ENCODE measurements around the gene SETD2.
A peak's percentile ranks its signal among the peaks of the same experiment; 100 is the strongest.

Gene SETD2

DNA sequence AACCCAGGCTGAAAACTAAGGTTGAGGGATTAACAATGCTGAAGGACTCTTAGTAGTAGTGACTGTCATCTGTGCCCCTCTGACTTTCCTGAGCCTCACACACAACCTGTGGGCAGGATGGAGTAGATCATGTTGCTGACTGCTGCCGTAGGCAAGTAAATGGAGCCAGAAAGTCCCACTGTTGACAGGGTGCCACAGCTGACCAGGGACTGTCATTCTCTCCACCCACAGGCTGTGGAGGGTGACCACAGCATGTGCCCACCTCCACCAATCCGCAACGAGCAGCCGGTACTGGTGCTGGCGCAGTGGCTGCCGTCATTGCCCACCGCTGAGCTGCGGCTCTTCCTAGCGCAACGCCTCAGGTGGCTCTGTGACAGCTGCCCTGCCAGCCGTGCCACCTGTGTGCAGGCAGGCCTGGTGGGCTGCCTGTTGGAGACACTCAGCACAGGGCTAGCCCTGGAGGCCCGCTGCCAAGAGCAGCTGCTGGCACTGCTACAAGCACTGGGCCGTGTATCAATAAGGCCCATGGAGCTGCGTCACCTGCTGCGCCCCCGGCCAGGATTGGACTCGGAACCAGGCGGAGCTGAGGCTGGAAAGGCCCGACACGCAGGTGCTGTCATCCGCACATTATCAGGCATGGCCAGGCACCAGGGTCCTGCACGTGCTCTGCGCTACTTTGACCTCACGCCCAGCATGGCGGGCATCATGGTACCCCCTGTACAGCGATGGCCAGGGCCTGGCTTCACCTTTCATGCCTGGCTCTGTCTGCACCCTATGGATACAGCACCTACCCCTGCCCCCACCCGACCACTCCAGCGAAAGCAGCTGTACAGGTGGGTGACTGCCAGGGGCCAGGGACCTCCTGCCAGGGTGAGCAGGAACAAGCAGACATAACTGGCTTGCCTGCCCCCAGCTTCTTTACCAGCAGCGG lies 168.8 kb downstream of the SETD2 start:
- no peak for DNase-seq

DNA sequence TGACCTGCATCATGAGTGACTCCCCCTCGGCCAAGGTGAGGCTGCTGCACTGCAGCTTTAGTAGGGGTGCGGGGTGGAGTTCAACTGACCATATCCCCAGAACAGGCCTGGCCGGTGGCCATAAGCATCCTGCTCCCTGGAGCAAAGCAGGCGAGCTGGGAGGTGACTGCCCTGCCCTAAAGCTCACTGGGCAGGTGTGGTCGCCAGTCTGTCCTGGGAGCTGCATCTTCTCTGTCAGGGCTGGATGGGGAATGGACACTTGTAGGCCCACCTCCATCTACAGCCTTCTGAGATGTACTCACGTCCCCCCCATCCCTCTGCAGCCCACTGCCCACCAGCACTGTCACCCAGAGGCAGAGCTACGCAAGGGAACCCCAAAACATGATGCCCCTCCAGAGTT lies 169.9 kb downstream of the SETD2 start:
- no peak for DNase-seq

DNA sequence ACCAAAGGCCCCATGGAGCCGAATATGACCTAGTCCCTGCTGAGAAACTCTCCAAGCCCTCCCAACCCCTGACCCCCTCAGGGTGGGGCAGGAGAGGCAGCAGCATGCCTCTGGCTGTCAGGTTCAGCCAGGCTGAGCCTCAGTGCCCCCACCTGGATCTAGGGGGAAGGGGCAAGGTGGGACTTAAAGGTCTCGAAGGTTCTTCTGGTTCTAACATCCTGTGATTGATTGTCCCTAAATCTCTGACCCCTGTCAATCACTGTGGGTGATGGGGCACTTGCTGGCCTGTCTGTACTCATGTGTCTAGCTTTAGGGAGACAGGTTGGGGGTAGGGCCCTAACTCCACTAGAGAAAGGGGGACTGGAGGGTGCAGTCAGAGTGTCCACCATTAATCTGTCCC lies 170.6 kb downstream of the SETD2 start:
- no peak for DNase-seq

DNA sequence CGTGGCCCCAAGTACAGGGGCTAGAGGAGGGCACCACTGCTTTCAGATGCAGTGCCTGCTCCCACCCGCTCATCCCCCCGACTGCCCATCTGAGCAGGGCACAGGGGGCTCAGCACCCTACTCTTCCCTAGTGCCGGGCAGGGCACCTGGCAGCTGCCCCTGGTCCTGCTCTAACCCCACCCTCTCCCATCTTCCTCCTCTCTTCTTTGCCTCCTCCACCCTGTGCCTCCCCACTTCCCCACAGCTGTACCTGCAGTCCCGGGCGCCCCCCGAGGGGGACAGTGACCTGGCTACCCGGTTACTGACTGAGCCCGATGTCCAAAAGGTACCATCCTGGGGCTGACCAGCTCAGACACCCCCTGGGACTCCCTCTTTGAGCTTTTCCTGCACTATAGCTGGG lies 171.7 kb downstream of the SETD2 start:
- DNase-seq: no peak

DNA sequence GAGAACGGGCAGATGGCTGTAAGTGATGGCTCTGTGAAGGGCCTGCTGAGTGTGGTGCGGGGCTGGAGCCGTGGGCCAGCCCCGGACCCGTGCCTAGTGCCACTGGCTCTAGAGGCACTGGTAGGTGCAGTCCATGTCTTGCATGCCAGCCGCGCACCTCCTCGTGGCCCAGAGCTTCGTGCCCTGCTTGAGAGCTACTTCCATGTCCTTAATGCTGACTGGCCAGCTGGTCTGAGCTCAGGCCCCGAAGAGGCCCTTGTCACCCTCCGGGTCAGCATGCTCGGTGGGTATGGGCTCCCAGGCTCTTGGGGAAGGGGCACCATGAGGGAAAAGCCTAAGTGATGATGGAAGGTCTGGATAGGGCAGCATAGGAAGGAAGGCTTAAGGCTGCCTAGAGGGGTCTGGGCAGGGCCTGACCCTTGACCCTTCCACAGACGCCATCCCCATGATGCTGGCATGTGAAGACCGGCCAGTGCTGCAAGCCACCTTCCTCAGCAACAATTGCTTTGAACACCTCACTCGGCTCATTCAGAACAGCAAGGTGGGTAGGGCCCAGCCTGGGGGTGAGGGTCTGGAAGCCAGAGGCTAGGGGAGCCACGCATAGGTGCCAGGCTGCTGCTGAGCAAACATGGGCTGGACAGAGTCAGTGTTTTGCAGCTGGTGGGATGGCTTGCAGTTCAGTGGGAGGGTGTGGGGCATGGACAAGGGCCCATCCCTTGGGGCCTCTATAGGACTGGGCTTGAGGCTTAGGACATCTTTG lies 172.3 kb downstream of the SETD2 start:
- DNase-seq: no peak

DNA sequence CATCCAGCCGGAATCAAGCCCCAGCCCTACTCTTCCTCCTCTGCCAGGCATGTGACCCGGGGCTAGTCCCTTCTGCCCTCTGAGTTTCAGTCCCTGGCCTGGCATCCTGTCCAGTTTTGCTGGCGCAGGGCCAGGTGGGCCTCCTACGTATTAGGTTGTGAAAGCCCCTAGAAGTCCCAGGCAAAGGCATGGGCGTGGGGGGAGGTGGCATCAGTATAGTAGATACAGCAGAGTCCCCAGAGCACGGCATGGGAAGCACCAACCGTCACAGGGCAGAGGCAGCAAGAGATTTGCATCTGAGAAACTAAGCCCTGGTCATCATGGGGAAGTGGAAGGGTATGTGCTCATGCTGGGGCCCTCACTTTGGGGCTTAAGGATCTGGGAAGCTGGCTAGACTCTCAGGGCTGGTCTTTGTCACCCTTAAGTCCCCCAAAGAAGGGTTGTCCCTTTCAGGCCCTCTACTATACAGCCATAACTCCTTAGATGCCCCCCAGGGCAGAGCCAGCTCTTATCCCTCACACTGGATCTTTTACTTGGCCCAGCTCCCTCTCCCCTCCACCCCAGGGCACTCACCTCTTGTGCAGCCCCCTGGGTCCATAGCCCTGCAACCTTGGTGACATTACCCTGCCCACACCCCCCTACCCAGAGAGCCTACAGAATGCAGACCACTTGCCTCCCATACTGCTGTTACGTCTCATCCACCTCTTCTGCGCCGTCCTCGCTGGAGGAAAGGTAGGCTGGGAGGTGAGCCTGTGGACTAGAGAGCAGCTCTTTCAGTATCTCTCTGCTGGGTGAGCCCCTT lies 173.1 kb downstream of the SETD2 start:
- peak; percentile 99 for DNase-seq

DNA sequence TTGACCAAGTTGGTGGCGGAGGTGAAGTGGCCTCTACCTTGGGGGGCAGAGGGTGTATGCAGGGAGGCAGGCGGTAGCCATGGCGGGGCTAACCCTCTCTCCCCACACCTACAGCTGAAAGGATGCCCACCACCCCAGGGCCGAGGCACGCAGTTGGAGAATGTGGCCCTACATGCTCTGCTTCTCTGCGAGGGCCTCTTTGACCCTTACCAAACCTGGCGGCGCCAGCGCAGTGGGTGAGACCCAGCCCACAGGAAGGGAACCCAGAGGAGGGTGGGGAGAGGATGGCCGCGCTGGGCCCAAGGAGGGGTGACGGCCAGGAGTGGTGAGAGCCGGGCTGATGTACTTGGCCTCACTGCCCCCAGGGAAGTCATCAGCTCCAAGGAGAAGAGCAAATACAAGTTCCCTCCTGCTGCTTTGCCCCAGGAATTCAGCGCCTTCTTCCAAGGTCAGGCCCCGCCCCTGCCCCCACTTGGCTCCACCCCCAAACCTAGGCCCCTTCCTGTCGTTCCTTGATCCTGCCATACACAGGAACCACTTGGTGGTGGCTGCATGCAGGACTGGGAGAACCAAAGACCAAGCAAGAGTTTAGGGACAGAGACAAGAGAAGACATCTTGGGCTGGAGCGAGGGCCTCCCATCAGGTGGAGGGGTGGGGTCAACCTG lies 174.6 kb downstream of the SETD2 start:
- peak; percentile 22 for DNase-seq

DNA sequence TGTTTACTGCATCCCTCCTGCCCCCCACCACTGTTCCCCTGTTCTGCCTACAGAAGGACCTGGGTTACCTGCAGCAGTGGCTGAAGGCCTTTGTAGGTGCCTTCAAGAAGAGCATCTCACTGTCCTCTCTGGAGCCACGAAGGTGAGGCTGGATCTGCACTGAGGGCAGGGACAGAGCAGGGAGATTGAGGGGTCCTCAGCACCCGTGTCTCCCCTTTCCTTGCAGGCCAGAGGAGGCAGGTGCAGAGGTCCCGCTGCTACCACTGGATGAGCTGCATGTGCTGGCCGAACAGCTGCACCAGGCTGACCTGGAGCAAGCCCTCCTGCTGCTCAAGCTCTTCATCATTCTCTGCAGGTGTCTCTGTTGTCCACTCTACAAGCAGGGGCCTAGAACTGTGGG lies 175.3 kb downstream of the SETD2 start:
- no peak for DNase-seq

DNA sequence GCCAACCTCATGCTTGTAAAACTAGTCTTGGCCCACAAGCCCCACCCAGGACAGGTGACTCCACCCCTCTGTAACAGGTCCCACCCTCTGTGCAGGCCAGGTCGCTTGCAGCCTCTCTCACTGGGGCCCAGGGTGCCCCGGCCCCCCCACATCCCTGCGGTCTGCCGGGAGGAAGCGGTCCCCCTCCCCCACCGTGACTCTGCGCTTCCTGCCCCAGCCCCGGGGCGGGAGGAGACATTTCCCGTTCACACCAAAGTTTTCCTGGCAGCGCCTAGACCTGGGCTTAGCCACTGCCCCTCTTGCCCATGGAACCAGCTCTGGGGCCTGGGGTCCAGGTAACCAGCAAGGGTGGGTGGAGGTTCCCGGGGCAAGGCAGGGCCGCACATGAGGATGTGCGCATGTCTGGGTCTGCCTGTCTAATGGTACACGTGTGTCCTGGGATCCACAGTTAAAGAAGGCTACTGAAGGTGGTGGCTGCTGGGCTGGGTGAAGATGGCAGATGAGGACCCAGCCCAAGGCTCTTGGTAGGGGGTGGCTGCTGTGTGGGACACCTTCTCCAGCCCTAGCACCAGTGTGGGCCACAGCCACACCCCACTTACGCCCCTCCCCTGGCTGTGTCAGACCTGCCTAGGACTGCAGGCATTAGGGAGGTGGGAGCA lies 176.0 kb downstream of the SETD2 start:
- peak; percentile 69 for DNase-seq

DNA sequence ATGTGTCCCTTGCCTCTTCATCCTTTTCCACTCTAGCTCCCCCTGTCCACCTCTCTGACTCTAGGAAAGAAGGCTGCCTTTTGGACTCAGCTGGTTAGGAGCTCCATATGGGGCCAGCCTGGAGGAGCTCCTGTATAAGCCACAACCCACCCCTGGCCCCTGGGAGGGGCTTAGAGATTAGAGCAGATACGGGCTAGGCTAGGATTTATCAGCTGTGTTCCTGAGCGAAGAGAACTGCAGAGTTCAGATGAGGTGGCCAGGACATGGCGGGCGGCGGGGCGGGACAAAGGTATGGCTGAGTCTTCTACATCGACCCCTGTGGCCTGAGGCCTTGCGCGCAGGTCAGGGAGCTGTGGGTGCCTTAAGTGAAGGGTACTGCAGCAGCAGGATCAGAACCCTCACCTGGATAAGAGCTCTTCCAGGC lies 176.6 kb downstream of the SETD2 start:
- no peak for DNase-seq

DNA sequence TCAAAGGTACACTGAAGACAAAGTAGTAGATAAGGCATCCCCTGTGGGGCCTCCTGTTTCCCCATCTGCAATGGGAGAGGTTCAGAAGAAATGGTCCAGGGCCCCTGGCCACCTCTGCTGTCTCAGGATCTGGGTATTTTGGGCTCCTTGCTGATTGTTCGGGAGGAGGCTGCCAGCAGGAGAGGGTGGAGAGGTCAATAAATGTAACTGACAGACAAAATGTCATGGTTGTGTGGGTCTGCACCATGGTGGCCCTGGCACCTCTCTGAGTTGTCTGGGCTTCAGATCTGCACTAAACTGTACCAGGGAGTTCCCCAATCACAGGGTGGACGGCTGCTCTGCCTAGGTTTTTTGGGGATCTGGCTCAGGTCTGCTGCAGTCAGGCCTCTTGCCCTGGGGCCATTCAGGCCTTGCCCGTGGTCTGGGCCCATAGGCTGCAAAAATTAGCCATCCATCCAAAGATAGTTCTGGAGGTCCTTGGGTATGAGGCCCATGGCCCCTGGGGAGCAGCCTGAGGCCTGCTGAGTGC lies 177.1 kb downstream of the SETD2 start:
- no peak for DNase-seq

DNA sequence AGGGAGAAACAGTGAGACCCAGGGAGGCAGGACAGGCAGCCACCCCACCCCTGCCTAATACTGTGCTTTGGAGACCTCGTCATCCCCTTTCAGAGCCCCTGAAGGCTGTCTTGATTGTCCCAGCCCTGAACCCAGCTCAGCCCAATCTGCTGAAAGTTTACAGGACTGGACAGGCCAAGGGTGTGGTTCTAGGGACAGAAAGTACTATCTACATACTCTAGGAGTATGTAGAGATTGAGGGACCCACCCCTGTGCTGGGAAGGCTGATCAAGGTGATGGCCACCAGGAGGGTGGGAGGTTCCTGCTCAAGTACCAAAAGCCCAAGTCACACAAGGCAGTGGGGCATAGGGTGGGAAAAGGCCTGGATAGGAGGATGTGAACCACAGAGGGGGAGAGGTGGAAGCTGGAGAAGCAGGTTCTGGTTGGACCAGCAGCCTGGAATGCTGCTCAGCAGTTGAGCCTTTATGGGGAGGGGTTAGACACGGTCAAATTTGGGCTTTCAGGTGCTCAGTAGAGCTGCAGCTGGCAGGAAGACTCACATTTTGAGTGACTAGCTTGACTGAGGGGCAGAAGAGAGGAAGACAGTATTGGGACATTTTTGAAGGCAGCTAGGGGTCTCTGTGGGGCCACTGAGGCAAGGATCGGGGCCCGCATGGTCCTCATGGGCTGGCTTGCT lies 177.7 kb downstream of the SETD2 start:
- DNase-seq: no peak

DNA sequence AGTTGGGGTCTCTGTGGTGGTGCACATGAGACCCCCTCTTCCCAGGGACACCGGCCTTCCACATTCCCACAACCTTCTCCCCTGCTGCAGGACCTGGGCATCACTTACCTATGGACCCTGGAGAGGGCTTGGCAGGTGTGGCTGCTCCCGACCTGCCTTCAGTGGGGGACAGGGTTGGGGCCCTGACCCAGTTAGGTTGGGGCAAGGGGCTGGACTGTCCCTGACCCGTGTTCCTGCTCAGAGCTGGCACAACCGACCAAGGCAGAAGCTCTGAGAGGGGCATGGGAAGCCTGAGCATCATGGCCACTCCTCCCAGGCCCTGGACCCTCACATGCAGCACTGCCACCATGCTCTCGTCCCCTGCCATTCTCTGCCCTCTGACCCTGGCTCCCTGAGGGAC lies 178.3 kb downstream of the SETD2 start:
- no peak for DNase-seq

DNA sequence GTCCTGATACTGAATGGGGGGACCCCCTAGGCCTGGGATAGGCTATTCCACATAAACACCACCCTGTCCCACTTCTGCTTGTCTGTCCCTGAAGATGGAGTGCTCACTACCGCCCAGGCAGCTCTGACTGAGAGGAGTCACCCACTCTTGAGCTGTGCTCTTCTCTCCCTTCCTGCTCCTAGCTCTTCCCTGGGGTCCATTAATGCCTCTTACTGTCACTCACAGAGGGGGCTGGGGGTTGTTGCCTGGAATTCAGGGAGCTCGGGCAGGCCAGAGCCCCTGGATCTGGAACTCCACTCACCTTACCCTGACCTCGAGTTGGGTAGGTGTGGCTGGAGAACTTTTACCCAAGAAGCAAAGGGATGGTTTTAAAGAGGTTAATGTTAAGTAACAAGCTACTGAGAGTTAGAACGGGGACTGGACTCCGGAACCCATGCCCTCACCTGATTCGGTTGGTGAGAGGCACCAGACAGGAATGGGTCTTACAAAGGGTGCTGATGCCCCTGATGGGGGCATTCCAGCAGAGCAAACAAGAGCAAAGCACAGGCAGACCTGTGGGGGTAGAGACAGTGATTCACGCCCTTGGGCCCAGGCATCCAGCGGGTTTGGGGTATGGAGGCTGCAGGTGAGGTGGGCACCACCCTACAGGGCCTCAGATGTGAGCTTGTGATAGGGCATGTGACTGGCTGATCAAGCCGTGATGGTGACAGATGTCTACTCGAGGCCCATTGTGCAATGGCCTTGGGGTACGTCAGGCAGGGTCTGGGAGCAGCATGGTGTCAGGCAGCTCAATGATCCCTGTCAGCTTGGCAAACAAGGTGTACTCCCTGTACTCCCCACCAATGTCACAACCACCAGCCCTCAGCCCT lies 179.1 kb downstream of the SETD2 start:
- no peak for DNase-seq

DNA sequence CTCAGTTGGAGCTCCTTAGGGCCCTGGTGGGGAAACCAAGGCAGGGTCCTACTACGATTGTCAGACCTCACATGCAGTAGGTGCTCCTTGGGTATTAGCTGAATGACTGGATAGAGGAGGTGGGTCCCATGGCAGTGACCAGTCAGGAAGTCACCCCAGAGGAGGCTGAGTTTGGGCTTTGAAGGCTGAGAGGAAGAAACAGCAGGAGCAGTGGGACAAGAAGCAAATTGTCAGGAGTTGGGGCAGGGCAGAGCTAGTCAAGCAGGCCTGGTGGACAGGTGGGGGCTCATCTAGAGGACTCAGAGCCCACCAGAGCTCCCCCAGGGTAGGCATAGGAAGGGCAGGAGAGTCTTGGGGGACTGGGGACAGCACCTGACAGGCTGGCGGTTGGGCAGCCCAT lies 181.4 kb downstream of the SETD2 start:
- no peak for DNase-seq

DNA sequence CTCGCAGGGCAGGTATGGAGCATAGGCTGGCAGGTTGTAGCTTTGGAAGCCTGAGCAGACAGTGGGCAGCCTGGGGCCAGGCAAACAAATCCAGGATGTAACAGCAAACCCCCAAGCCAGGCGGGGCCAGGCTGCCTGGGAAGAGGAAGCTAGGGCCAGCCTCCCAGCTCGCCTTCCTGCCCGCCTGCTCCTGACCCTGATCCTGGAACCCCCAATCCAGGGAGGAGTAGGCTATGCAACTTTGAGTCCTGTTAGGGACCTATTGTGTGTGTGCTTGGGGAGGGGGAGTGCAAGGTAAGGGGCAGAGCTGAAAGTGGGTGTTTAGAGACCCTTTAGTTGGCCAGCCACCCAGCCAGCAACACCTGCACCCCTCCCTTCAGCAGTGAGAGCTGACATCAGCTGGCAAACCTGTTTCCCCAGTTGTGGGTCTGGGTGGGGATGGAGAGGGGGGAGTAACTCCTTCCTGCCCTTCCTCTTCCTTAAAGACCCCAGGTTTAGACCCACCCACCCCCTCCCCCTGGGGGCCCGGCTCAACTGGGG lies 181.9 kb downstream of the SETD2 start:
- peak; percentile 56 for DNase-seq

DNA sequence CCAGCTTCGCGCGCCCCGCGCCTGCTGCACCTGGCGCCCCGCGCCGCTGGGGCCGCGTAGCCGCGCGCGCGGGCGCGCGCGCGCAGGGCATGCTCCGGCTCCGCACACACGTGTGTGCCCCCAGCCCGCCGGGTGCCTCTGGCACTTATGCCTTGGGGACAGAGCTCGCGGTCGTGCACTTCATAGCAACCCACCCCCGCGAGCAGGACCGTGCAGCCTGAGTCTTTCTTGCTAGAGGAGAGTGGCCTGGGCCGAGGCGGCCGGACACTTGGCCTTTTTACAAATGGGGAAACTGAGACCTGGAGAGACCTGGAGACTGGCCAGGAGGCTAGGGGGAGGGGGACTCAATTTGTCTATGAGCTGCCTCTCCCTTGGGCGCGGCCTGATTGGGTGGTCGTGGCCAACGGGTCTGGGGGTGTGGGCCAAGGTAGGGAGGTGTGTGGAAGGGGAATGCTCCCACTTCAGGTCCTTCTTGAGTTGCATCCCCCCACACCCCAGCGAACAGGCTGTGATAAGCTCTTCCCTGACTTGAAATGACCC lies 183.9 kb downstream of the SETD2 start:
- DNase-seq: no peak

DNA sequence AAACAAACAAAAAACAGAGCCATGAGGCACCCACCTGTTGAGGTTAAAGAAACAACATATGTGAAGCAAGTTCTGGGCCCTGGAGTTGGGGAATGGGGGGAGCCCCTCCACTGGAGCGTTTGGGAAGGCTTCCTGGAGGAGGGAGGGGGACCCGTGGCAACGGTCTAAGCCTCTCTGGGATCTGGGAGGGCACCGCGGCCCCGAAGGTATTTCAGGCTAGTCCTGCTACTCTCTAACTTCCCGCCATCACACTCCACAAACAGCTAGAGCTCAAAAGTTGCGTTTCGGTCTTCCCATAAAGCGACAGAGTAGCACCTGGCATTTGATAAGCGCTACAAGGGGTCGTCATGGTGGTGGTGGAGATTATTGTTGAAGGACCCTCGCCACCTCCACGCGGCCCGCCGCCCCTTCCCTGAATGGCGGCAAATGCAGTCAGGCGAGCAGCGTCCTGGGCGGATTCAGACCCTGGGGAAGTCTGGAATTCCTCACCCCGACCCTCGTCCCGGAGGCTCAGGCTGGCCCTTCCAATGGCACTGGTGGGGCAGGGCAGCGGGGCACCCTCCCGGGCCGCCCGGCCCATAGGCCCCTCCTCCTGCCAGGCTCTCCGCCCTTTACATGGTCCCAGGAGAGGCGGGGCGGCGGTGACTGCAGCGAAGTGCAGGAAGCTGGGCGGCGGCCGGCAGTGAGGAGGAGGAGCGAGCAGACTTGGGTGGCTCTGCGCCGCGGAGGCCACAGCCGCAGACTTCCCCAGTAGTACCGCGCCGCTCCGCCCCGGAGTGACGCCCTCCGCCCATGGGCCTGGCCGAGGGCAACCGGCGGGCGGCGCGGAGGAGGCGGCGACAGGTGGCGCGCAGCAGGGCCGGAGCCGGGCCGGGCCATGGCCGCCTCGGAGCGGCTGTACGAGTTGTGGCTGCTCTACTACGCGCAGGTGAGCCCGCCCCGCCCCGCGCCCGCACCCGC lies 184.6 kb downstream of the SETD2 start, which contains the start of gene NBEAL2:
Gene NBEAL2 (plus strand): TSS at position 682 of the 960 bp plus-strand sequence. CDS start 196 bp downstream, at position 878.
- peak; percentile 98 for DNase-seq
